Mesothelial cell of epicardium (in vitro differentiated cells): ENCODE data around the gene ZNRD2. TPM values are rescaled to one million over a fixed set of nuclear protein-coding genes. Genes with fewer than 3 reads are reported as not detected.
A peak's percentile ranks its signal among the peaks of the same experiment; 100 is the strongest.

Source experiments
- DNase-seq, 2 experiments: peaks; one replicate each; pipeline ENCODE4 v3.0.0; 2021; ENCODE audit warnings: low spot score in 2 of 2; ENCODE audit not compliant: unreplicated experiment in 2 of 2
- H3K27ac Mint-ChIP-seq: 2 replicates; pipeline ENCODE4 v1.8.0; 2021; ENCODE audit warnings: mixed read lengths
- H3K27me3 Mint-ChIP-seq: 2 replicates; pipeline ENCODE4 v1.8.0; 2021; ENCODE audit warnings: low read depth, mixed read lengths
- H3K36me3 Mint-ChIP-seq: 2 replicates; pipeline ENCODE4 v1.8.0; 2021; ENCODE audit warnings: mixed read lengths
- H3K4me1 Mint-ChIP-seq: 2 replicates; pipeline ENCODE4 v1.8.0; 2021; ENCODE audit warnings: mixed read lengths
- H3K4me3 Mint-ChIP-seq: 2 replicates; pipeline ENCODE4 v1.8.0; 2021; ENCODE audit warnings: mild to moderate bottlenecking, moderate library complexity, mixed read lengths
- H3K9me3 Mint-ChIP-seq: 2 replicates; pipeline ENCODE4 v1.8.0; 2021; ENCODE audit warnings: mixed read lengths
- CTCF ChIP-seq: fragments of 200-600 bp; sonication (generic); IDR thresholded peaks from one replicate; pipeline ENCODE4 v1.5.0; 2021; ENCODE audit warnings: antibody characterized with exemption; ENCODE audit not compliant: unreplicated experiment
- total RNA-seq: library from RNA; stranded (reverse); gene quantifications from 3 replicates; pipeline ENCODE4 v1.2.1, GENCODE V29; 2021

The ZNRD2 gene
- total RNA-seq, 1 donor from 2014 or later = 27.4 TPM

DNA sequence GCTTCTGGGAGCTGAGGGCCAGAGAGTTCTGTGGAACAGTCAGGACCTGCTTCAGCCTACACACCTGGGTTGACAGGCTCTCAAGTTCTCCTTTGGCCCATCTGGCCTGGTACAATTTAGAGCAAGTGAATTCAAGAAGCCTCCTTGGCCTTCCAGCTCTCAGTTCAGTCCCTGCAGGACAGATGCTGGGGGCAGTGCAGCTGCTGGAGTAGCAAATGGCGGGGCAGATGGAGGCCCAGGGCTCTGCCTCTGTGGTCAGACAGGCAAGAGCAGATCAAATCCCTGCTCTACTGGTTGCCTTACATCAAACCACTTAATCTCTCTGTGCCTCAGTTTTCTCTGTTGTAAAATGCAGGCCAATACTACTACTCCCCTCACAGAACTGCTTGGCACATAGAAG lies 34.0 kb downstream of the ZNRD2 start:
- Mint-ChIP-seq H3K27me3 (no peaks in the 10 kb centered on the region), H3K4me1 (peaks cover 12% of the 10 kb centered on the region), H3K9me3 (no peaks in the 10 kb centered on the region), H3K4me3 (no peak overlapping the region), H3K36me3 (peaks cover 16% of the 10 kb centered on the region), H3K27ac (no peak overlapping the region)
- no peak for TF ChIP-seq CTCF
- no peak for DNase-seq

DNA sequence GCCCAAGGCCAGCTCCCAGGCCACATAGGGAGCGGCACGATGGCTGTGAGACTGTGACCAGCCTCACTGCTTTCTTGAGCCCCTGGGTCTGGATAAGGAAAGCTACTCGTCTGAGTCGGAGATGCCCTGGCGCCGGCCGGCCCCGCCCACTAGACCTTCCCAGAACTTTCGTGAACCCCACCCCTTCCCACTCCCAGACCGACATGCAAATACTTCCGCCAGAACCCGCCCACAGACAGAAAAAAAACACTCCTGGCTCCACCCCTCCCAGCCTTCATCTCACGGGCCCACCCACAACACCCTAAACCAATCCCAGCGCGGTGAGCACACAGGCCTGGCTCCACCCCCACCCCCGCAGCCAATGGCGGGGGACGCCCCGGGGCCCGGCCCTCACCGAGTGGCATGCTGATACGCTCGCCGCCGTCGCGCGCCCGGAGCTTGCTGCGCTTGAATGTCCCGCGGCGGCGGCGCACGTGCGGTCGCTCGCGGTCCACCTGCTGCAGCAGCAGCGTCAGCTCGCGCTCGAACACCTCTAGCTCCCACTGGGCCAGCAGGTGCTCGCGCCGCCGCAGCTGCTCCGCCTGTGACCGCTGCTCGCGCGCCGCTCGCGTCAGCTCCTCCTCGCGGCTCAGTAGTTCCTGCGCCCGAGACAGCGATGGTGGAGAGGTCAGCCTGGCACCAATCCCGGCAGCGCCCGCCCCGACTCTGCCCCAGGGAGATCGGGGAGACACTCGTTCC lies 36.8 kb downstream of the ZNRD2 start:
- H3K36me3 Mint-ChIP-seq = peaks cover 16% of the 10 kb centered on the region
- peak overlapping the region; percentile 67 for H3K27ac Mint-ChIP-seq
- H3K27me3 Mint-ChIP-seq = no peaks in the 10 kb centered on the region
- peak overlapping the region; percentile 41 for H3K4me3 Mint-ChIP-seq
- DNase-seq = peak; percentile 89 to 91
- no peaks in the 10 kb centered on the region for H3K9me3 Mint-ChIP-seq
- TF ChIP-seq CTCF = no peak
- H3K4me1 Mint-ChIP-seq = peaks cover 14% of the 10 kb centered on the region

GRCh38 chr11:65607614-65608426 lies 37.5 kb downstream of the ZNRD2 start:
- Mint-ChIP-seq H3K36me3 (peaks cover 16% of the 10 kb centered on the region), H3K4me3 (peak overlapping the region; percentile 30), H3K27me3 (no peaks in the 10 kb centered on the region), H3K9me3 (no peaks in the 10 kb centered on the region), H3K27ac (peak overlapping the region; percentile 21), H3K4me1 (peaks cover 20% of the 10 kb centered on the region)
- TF ChIP-seq CTCF = no peak
- DNase-seq = no peak

- Mint-ChIP-seq H3K27ac (no peak overlapping the region), H3K27me3 (no peaks in the 10 kb centered on the region), H3K4me1 (peaks cover 25% of the 10 kb centered on the region), H3K36me3 (peaks cover 13% of the 10 kb centered on the region), H3K4me3 (no peak overlapping the region), H3K9me3 (no peaks in the 10 kb centered on the region)
- no peak for TF ChIP-seq CTCF
- no peak for DNase-seq
Measured at GRCh38 chr11:65609229-65609628, 39.0 kb downstream of the ZNRD2 start.

- Mint-ChIP-seq H3K4me1 (peaks cover 25% of the 10 kb centered on the region), H3K36me3 (peaks cover 10% of the 10 kb centered on the region), H3K27ac (no peak overlapping the region), H3K9me3 (no peaks in the 10 kb centered on the region), H3K4me3 (no peak overlapping the region), H3K27me3 (no peaks in the 10 kb centered on the region)
- TF ChIP-seq CTCF = no peak
- no peak for DNase-seq
Measured at GRCh38 chr11:65609665-65610064, 39.4 kb downstream of the ZNRD2 start.
